ENCODE results near the gene PDE10A. TPM values are rescaled to one million over a fixed set of nuclear protein-coding genes. Genes with fewer than 3 reads are reported as not detected.

Gene PDE10A
- total RNA-seq, 1 experiment from 2014 or later: 0.31 TPM

DNA sequence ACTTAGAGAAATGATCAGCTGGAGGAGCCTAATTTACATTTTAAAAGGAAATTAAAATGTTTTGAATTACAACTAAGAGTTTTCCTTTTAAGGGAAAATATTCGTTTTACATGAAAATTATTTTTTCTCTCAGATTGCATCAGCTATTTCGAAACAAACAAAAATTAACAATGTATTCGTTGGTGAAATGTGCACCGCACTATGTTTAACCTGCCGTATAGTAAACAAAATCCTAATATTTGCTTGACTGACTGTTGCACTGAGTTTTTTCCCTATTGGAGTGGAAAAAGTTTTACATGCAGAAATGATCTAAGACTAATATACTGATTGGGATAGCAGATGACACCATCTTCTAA is 5.7 kb downstream of the PDE10A start:
- no peak overlapping the region for H3K27ac ChIP-seq (ENCODE audit: insufficient read length, low read depth, low read length)
- H3K4me1 Mint-ChIP-seq: peaks cover 5 to 17% of the 10 kb centered on the region in 2 experiments; a peak in 3 of 4 replicates
- H3K79me1 ChIP-seq (ENCODE audit: insufficient read depth, low read depth, low read length, poor library complexity, severe bottlenecking): no peaks in the 10 kb centered on the region
- no peak overlapping the region for H3T11ph ChIP-seq (ENCODE audit: low read length)
- peaks cover 0 to 4% (median 0%) of the 10 kb centered on the region in 3 experiments; a peak in 1 of 7 replicates for H3K36me3 Mint-ChIP-seq (ENCODE audit: insufficient read depth in 1 of 3, low read depth in 3 of 3)
- H3K27ac Mint-ChIP-seq: no peak overlapping the region
- no peak overlapping the region for H3K4me2 ChIP-seq (ENCODE audit: insufficient read depth, insufficient read length, low read length)
- H3K4ac ChIP-seq (ENCODE audit: low read depth, low read length): no peak overlapping the region
- H3K79me2 ChIP-seq (ENCODE audit: insufficient read depth, low read length): no peaks in the 10 kb centered on the region
- no peak overlapping the region for H3K23ac ChIP-seq (ENCODE audit: insufficient read length, low read depth, low read length)
- WGBS (ENCODE audit: extremely low coverage, insufficient read length, low lambda C conversion rate): no CpG with 5 or more reads among the region's 5 CpGs
- TF ChIP-seq CTCF (conservative IDR thresholded peaks at IDR 0.05): no peak
- H3K9ac ChIP-seq (ENCODE audit: extremely low read depth, insufficient read length, low read length): no peak overlapping the region
- no peak overlapping the region for H4K8ac ChIP-seq (replicated peaks; ENCODE audit: insufficient read length, low read depth, low read length)
- H2AFZ ChIP-seq (ENCODE audit: low read length): no peak overlapping the region
- H4K5ac ChIP-seq (ENCODE audit: insufficient read length, low read depth, low read length): no peak overlapping the region
- no peak overlapping the region for H2BK15ac ChIP-seq (ENCODE audit: low read depth, low read length)
- no peak overlapping the region for H2AK5ac ChIP-seq (ENCODE audit: insufficient read length, low read length)
- H3K23me2 ChIP-seq (ENCODE audit: insufficient read length, low read depth, low read length, poor library complexity, severe bottlenecking): peaks cover 18% of the 10 kb centered on the region
- peaks cover 48% of the 10 kb centered on the region for H3K27me3 Mint-ChIP-seq (ENCODE audit: low read depth)
- H3K18ac ChIP-seq (ENCODE audit: insufficient read length, low read depth, low read length): no peak overlapping the region
- H2BK120ac ChIP-seq (ENCODE audit: low read depth, low read length, poor library complexity, severe bottlenecking): no peak overlapping the region
- H3K14ac ChIP-seq (ENCODE audit: insufficient read depth, low read length): no peak overlapping the region
- no peaks in the 10 kb centered on the region for H3K4me1 ChIP-seq (ENCODE audit: insufficient read depth, low read length)
- H3K9me3 ChIP-seq (ENCODE audit: control insufficient read depth, low read depth, low read length): no peaks in the 10 kb centered on the region
- no peak overlapping the region for H2BK12ac ChIP-seq (ENCODE audit: insufficient read length, low read depth, low read length)
- no peak overlapping the region for H2BK5ac ChIP-seq (ENCODE audit: insufficient read length, low read length)
- no peak overlapping the region for H4K91ac ChIP-seq (ENCODE audit: insufficient read length, low read depth, low read length)
- H3K4me3 Mint-ChIP-seq: no peak overlapping the region
- no peaks in the 10 kb centered on the region; a peak in 1 of 5 replicates for H3K9me3 Mint-ChIP-seq
- H2BK20ac ChIP-seq (ENCODE audit: low read depth, low read length, poor library complexity, severe bottlenecking): no peak overlapping the region
- H3K56ac ChIP-seq (ENCODE audit: insufficient read length, low read depth, low read length): no peak overlapping the region
- DNase-seq: no peak
- no peaks in the 10 kb centered on the region for H4K20me1 ChIP-seq (ENCODE audit: control insufficient read depth, insufficient read depth, insufficient read length)
- H3K27me3 ChIP-seq (ENCODE audit: insufficient read depth, low read length): peaks cover 36% of the 10 kb centered on the region

Data from H9 (cell line).